Activated T-helper 2 cell treated with anti-CD3 and anti-CD28 coated beads, Interferon-gamma antibody, Interleukin-2, Interleukin-4, amounts not matched to agents 10 μg/mL and 5 μg/mL and 100 μg/mL, durations not matched to agents 14 hours and 24 hours and 36 hours (primary cell): Measurements from ENCODE around the gene ZFPM1. TPM values are rescaled to one million over a fixed set of nuclear protein-coding genes. Genes with fewer than 3 reads are reported as not detected.
"Not testable (repeated sequence)": the region's sequence is repeated elsewhere in the genome, so short reads cannot be mapped to it uniquely, and the experiment has no call there.

ENCODE experiments used
- DNase-seq: peaks from one replicate; pipeline ENCODE4 v3.0.0; 2021; ENCODE audit warnings: low spot score
- H3K27ac Mint-ChIP-seq: one replicate; pipeline ENCODE4 v1.8.0; 2021; ENCODE audit warnings: mixed read lengths
- H3K27me3 Mint-ChIP-seq: one replicate; pipeline ENCODE4 v1.8.0; 2021; ENCODE audit warnings: low read depth, mixed read lengths
- H3K36me3 Mint-ChIP-seq: one replicate; pipeline ENCODE4 v1.8.0; 2021; ENCODE audit warnings: low read depth, mixed read lengths
- H3K4me1 Mint-ChIP-seq: one replicate; pipeline ENCODE4 v1.8.0; 2021; ENCODE audit warnings: low read depth, mixed read lengths
- H3K4me3 Mint-ChIP-seq: one replicate; pipeline ENCODE4 v1.8.0; 2021; ENCODE audit warnings: low read depth, mild to moderate bottlenecking, moderate library complexity, mixed read lengths
- H3K9me3 Mint-ChIP-seq: one replicate; pipeline ENCODE4 v1.8.0; 2021; ENCODE audit warnings: mixed read lengths
- intact Hi-C: fragments of 100-400 bp; cut with micrococcal nuclease; formaldehyde crosslinking; loops from one replicate; pipeline ENCODE4 v1.15.1; 2023
- total RNA-seq: library from RNA; stranded (reverse); gene quantifications from 2 replicates; pipeline ENCODE4 v1.2.3, GENCODE V29; 2022

ZFPM1 gene
- total RNA-seq, 1 donor from 2014 or later = 14.5 TPM

- Mint-ChIP-seq H3K36me3 (no peaks in the 10 kb centered on the region), H3K4me3 (no peak overlapping the region), H3K27ac (no peak overlapping the region), H3K27me3 (peaks cover 2% of the 10 kb centered on the region), H3K4me1 (peaks cover 15% of the 10 kb centered on the region), H3K9me3 (no peaks in the 10 kb centered on the region)
- intact Hi-C loops = no loop called here
- no peak for DNase-seq
Measured at GRCh38 chr16:88478889-88479792, 26.1 kb downstream of the ZFPM1 start.

- peaks cover 15% of the 10 kb centered on the region for H3K4me1 Mint-ChIP-seq
- H3K9me3 Mint-ChIP-seq = no peaks in the 10 kb centered on the region
- DNase-seq = no peak
- H3K27ac Mint-ChIP-seq = no peak overlapping the region
- no peaks in the 10 kb centered on the region for H3K36me3 Mint-ChIP-seq
- intact Hi-C loops = no loop called here
- H3K4me3 Mint-ChIP-seq = no peak overlapping the region
- H3K27me3 Mint-ChIP-seq = peaks cover 2% of the 10 kb centered on the region
Measured at GRCh38 chr16:88479793-88480760, 27.0 kb downstream of the ZFPM1 start.

DNA sequence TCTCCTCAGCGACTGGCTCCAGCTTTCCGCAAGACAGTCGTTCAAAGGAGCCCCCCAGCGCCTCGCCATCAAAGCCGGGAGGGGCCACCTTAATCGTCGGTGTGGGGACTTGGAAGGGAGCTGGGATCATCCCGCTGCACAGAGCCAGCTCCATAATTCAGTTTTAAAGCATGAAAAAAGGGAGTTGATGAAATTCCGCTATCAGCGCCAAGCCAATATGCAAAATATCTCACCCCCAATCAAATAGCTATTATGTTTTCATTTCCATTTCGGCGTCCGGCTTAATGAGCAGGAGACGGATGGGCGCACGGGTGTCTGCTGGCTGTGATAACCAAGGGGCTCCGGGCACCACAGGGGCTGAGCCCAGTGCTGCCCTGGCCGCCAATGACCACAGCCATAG lies 27.7 kb downstream of the ZFPM1 start:
- no peak for DNase-seq
- Mint-ChIP-seq H3K4me1 (peaks cover 15% of the 10 kb centered on the region), H3K36me3 (no peaks in the 10 kb centered on the region), H3K4me3 (no peak overlapping the region), H3K9me3 (no peaks in the 10 kb centered on the region), H3K27ac (no peak overlapping the region), H3K27me3 (peaks cover 2% of the 10 kb centered on the region)
- intact Hi-C loops = no loop called here

DNA sequence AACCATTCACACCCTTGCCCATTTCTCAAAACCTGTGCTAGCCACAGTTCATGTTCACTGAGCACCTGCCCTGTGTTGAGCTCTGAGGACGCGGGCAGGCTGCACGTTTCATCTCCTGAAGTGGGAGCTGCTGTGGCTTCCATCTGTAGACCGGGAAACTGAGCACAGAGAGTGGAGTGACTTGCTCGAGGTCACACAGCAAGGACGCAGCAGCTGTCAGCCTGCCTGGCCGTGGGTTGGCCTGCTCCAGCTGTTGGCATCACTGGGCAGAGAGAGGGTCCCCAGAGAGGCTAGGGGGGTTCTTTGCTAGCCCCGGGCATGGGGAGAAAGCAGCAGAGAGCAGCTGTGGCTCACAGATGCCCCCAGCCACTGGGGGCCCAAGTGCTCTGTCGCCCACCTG lies 28.8 kb downstream of the ZFPM1 start:
- Mint-ChIP-seq H3K9me3 (no peaks in the 10 kb centered on the region), H3K4me1 (peaks cover 14% of the 10 kb centered on the region), H3K27ac (no peak overlapping the region), H3K27me3 (peaks cover 1% of the 10 kb centered on the region), H3K36me3 (no peaks in the 10 kb centered on the region), H3K4me3 (no peak overlapping the region)
- intact Hi-C loops = no loop called here
- DNase-seq = no peak

GRCh38 chr16:88482630-88483391 lies 29.7 kb downstream of the ZFPM1 start:
- no peak overlapping the region for H3K4me3 Mint-ChIP-seq
- intact Hi-C loops = no loop called here
- no peaks in the 10 kb centered on the region for H3K36me3 Mint-ChIP-seq
- H3K27ac Mint-ChIP-seq = no peak overlapping the region
- no peak for DNase-seq
- peaks cover 9% of the 10 kb centered on the region for H3K4me1 Mint-ChIP-seq
- no peaks in the 10 kb centered on the region for H3K27me3 Mint-ChIP-seq
- H3K9me3 Mint-ChIP-seq = no peaks in the 10 kb centered on the region

GRCh38 chr16:88483392-88483641 lies 30.2 kb downstream of the ZFPM1 start:
- peaks cover 8% of the 10 kb centered on the region for H3K4me1 Mint-ChIP-seq
- no peak overlapping the region for H3K27ac Mint-ChIP-seq
- H3K36me3 Mint-ChIP-seq = no peaks in the 10 kb centered on the region
- H3K27me3 Mint-ChIP-seq = no peaks in the 10 kb centered on the region
- no peak for DNase-seq
- intact Hi-C loops = no loop called here
- no peak overlapping the region for H3K4me3 Mint-ChIP-seq
- no peaks in the 10 kb centered on the region for H3K9me3 Mint-ChIP-seq

DNA sequence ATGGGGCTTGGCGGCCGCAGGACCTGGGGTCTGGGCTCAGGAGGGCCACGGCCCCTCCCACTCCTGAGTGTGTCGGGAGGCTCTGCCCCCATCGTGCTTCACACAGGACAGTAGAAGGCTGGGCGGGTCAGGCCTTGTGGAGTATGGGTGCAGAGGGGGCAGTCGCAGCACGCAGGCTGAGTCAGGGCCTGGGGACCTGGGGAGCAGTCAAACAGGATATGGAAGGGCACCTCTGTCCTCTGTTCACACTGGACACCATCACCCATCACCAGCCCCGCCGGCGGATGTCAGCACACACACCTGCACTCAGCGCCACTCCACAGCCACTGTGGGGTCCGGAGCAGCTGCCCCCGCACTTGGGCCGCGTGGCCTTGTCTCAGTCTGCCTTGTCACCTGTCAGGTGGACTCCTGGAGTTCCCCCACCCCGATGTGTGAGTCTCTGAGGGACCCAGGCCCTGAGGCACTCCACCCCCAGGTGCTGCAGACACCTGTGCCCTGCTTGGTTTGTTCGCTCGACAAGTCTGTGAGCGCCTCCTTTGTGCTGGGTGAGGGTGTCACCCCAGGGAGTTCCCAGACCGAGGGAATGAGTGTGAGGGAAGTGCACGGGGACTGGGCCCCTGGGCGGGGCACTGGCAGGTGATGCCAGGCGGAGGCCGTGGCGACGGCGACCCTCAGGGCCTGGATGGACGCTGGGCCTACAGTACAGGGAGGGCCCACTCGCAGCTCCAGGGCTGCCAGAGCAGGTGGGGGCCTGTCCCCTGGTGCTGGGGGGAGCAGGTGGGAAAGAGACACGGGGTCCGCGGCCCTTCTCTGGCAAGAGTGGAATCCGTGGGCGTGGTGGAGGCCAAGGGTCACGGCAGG lies 31.7 kb downstream of the ZFPM1 start:
- intact Hi-C loops = no loop called here
- no peak for DNase-seq
- Mint-ChIP-seq H3K36me3 (no peaks in the 10 kb centered on the region), H3K27ac (no peak overlapping the region), H3K27me3 (no peaks in the 10 kb centered on the region), H3K4me1 (peaks cover 5% of the 10 kb centered on the region), H3K9me3 (no peaks in the 10 kb centered on the region), H3K4me3 (no peak overlapping the region)

GRCh38 chr16:88485366-88485741 lies 32.3 kb downstream of the ZFPM1 start:
- H3K4me3 Mint-ChIP-seq, H3K9me3 Mint-ChIP-seq, intact Hi-C loops, H3K27me3 Mint-ChIP-seq, H3K27ac Mint-ChIP-seq, H3K4me1 Mint-ChIP-seq, DNase-seq, H3K36me3 Mint-ChIP-seq: not testable (repeated sequence)

- Mint-ChIP-seq H3K27ac (no peak overlapping the region), H3K4me1 (no peaks in the 10 kb centered on the region), H3K9me3 (no peaks in the 10 kb centered on the region), H3K4me3 (no peak overlapping the region), H3K27me3 (no peaks in the 10 kb centered on the region), H3K36me3 (no peaks in the 10 kb centered on the region)
- DNase-seq = no peak
- intact Hi-C loops = no loop called here
Measured at GRCh38 chr16:88486398-88487123, 33.5 kb downstream of the ZFPM1 start.

DNA sequence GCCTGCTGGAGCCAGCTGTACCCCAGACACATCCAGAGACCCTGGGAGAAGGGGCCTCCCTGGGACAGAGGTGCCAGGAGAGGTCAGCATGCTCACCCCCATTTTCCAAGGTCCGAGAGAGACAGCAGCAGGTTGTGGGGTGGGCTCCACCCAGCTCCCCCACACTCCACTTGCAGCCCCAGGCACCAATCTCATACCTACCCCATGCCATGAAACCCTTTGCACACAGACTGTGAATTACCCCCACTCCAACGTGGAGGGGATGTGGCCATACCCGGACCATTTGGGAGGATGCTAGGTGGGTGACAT lies 34.0 kb downstream of the ZFPM1 start:
- Mint-ChIP-seq H3K27ac (no peak overlapping the region), H3K4me1 (no peaks in the 10 kb centered on the region), H3K4me3 (no peak overlapping the region), H3K36me3 (no peaks in the 10 kb centered on the region), H3K27me3 (no peaks in the 10 kb centered on the region), H3K9me3 (no peaks in the 10 kb centered on the region)
- intact Hi-C loops = no loop called here
- no peak for DNase-seq

DNA sequence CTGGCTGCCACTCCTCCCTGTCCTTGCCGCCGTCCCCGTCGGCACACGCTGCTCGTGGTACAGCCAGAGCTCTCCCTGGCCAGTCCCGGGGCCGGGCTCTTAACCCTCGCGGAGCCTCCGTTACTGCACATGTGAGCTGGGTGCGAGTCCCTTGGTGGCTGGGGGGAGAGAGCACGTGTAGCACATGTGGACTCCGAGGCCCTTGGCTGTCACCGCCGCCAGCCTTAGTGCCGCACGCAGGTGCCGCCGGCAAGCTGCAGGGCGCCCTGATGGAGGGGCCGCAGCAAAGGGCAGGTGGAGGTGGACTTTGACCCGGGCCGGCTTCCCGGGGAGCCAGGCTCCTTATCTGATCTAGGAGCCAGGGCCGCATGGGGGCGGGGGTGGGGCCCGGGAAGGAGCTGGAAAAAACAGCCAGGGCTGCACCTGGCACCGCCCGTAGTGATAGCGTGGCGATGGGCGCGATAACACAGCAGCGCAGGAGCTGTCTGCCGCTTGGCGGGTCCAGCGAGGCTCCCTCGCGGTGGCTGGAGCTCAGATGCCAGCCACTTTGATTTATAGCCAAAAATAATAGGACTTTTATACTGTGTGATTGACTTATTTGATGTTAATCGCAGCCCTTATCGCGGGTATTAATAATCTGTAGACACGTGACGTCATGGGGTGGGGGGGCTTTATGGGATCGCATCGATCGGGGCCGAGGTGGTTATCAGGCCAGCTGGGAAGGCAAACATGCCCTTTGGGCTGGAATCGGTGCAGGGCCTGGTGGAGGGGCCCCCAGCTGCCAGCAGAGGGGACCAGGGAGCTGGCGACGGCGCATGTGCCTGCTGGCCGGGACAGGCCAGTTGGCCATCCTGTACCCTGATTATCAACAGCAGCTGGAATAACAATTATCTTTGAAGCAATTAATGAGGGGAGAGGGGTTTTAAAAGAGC lies 35.1 kb downstream of the ZFPM1 start:
- Mint-ChIP-seq H3K4me1 (no peaks in the 10 kb centered on the region), H3K9me3 (no peaks in the 10 kb centered on the region), H3K27me3 (no peaks in the 10 kb centered on the region), H3K27ac (no peak overlapping the region), H3K36me3 (no peaks in the 10 kb centered on the region), H3K4me3 (no peak overlapping the region)
- DNase-seq = no peak
- intact Hi-C loops = no loop called here
